Adrenal gland (tissue), 19 donors: ENCODE data around the gene EFNA3. TPM values are rescaled to one million over a fixed set of nuclear protein-coding genes. Genes with fewer than 3 reads are reported as not detected.
A peak's percentile ranks its signal among the peaks of the same experiment; 100 is the strongest.

Source experiments
- DNase-seq, 7 donors: peaks; one replicate each; pipeline ENCODE4 v3.0.0-alpha.2; 2019 to 2020
- H3K27ac ChIP-seq, 5 donors: fragments of 200-600 bp; sonication (generic) in 4 of 5; 1 replicate in 3 of 5; 2 replicates in 2 of 5; pipeline versions ENCODE4 v1.5.1 to v1.8.0; 2016 to 2020; ENCODE audit warnings: mild to moderate bottlenecking in 1 of 5
- H3K27me3 ChIP-seq: fragments of 200-600 bp; 2 replicates; pipeline ENCODE4 v1.8.0; 2021
- H3K36me3 ChIP-seq, 2 donors: fragments of 200-600 bp; replicated peaks in 1 of 2; 1 replicate in 1 of 2; 2 replicates in 1 of 2; pipeline versions ENCODE4 v1.5.1 to v1.8.0; 2018 to 2022
- H3K4me1 ChIP-seq, 2 donors: fragments of 200-600 bp; replicated peaks in 1 of 2; 1 replicate in 1 of 2; 2 replicates in 1 of 2; pipeline versions ENCODE4 v1.5.1 to v1.8.0; 2018 to 2021
- H3K4me3 ChIP-seq, 4 donors: fragments of 200-600 bp; sonication (generic) in 3 of 4; one replicate each; pipeline ENCODE4 v1.5.1; 2016 to 2018
- H3K9me3 ChIP-seq, 3 donors: fragments of 200-600 bp; sonication (generic) in 1 of 3; replicated peaks in 1 of 3; 1 replicate in 2 of 3; 2 replicates in 1 of 3; pipeline versions ENCODE4 v1.5.1 to v1.8.0; 2016 to 2021
- POLR2A ChIP-seq, 2 donors: fragments of 450-650 bp; IDR thresholded peaks; one replicate each; pipeline ENCODE4 v1.6.1; 2017; ENCODE audit warnings: antibody characterized with exemption in 2 of 2, mild to moderate bottlenecking in 2 of 2, moderate library complexity in 1 of 2
- WGBS, 4 donors: extraction: QIAGEN DNeasy Blood & Tissue Kit in 2 of 4; methylation state at CpG; one replicate each; pipeline versions ENCODE4 v1.1.5 to v1.1.7; 2013 to 2017; 5-methylcytosine and 5-hydroxymethylcytosine counted together
- intact Hi-C, 2 donors: fragments of 100-400 bp; cut with DNase I; formaldehyde crosslinking; loops; one replicate each; pipeline versions ENCODE4 v1.14.1 to v1.15.0; 2022 to 2023
- long read RNA-seq, 10 donors: library from polyadenylated mRNA in 3 of 10; unstranded in 2 of 10; stranded (forward) in 1 of 10; transcript quantifications; one replicate each; pipeline ENCODE4 v2.0.0 and lab custom pipeline, GENCODE V29; 2021 to 2026
- polyA plus RNA-seq, 3 donors: library from polyadenylated mRNA; stranded (reverse); fragments of 200-250 nt in 2 of 3; fragments of 350-450 nt in 1 of 3; fragmentation: Illumina TruSeq in 1 of 3; extraction: RNeasy Lipid Tissue Mini Kit (QIAGEN cat#74804) in 1 of 3; gene quantifications; one replicate each; pipeline ENCODE4 v1.2.3, GENCODE V29; 2013 to 2014
- total RNA-seq, 9 donors: library from RNA; depleted of rRNA in 4 of 9; stranded (reverse); fragments of >200 nt in 4 of 9; fragments of 120-200 nt in 1 of 9; fragmentation: NEBNext Ultra II Directional in 1 of 9; extraction: Animal tissue kit (Norgen Biotek cat#: 25700) in 1 of 9; gene quantifications; one replicate each; pipeline versions ENCODE4 v1.1.0 to v1.2.4, GENCODE V29; 2013 to 2023
- TF ChIP-seq, protein P1 (sequence below), 6 experiments: fragments of 450-650 bp in 4 of 6; fragments of 200-600 bp in 2 of 6; sonication (generic) in 1 of 6; IDR thresholded peaks; 1 replicate in 5 of 6; 2 replicates in 1 of 6; pipeline versions ENCODE4 v1.5.1 to v1.8.0; 2016 to 2021; ENCODE audit warnings: antibody characterized with exemption in 6 of 6, mild to moderate bottlenecking in 2 of 6, moderate library complexity in 1 of 6
- donor health status: healthy with polysubstance abuse.
- donor health status: Bipolar disorder and iron deficiency.
- donor health status: DM: yes; HTN: yes; CAD: no.
- donor health status: DM: no; HTN: no; CAD: no.
- donor health status: DM: no; HTN: no; CAD: no.
- donor health status: DM: yes; HTN: yes; CAD: no.

EFNA3 gene
- 1 to 10 TPM; 1.4 to 7.3 (median 2.7) TPM for total RNA-seq
- polyA plus RNA-seq: 1 to 10 TPM; 2.8 to 4.0 (median 3.7) TPM
- long read RNA-seq, donor 1, partial matches to known transcripts: 0 of 1 reads
- long read RNA-seq, donor 1, other reads (novel, unspliced or antisense): 0 of 1 reads
- long read RNA-seq, donor 2, partial matches to known transcripts: 5 of 5 reads
- long read RNA-seq, donor 2, other reads (novel, unspliced or antisense): 0 of 5 reads
- long read RNA-seq, donor 3: 0 reads
- long read RNA-seq, donor 4: 0 reads
- long read RNA-seq, donor 5, partial matches to known transcripts: 5 of 5 reads
- long read RNA-seq, donor 5, other reads (novel, unspliced or antisense): 0 of 5 reads
- long read RNA-seq, donor 6: 0 reads
- long read RNA-seq, donor 7: 0 reads
- long read RNA-seq, donor 8, partial matches to known transcripts: 0 of 1 reads
- long read RNA-seq, donor 8, other reads (novel, unspliced or antisense): 0 of 1 reads
- long read RNA-seq, donor 9: 0 reads
- long read RNA-seq, donor 10: 0 reads

DNA sequence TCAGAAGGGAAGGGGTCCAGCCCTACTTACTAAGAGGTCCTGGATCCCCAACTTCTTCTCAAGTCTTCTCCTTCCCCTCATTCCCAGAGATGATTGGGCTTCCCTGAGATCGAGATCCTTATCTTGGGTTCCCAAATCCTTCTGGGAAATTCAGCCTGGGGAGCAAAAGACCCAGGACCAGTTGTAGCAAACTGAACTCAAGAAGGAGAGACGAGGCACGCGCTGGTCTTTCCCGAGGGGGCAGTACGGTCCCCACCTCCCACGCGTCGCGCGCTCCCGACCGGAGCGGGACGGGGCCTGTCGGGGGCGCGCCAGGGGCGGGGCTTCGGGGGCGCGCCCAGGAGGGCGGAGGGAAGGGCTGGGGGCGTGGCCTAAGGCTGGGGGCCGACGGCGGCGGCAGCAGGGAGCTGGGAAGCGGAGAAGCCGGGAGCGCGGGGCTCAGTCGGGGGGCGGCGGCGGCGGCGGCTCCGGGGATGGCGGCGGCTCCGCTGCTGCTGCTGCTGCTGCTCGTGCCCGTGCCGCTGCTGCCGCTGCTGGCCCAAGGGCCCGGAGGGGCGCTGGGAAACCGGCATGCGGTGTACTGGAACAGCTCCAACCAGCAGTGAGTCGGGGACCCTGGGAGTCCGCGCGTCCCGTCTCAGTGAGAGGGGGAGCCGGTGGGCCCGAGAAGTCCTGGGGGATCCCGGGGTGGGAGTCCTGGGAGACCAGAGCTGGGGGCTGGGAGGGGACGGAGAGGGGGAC, at the start of gene EFNA3:
TSS of gene EFNA3 (plus strand) at position 369 of the 741 bp plus-strand sequence. CDS start at position 474, 105 bp downstream.
- peak in 5 of 7 donors; percentile 52 to 75 (median 62) for DNase-seq
- WGBS, 4 donors: 1 to 14% (median 2%) methylated on average over 1 to 56 of the region's 59 CpGs
- TF ChIP-seq, protein P1, sequence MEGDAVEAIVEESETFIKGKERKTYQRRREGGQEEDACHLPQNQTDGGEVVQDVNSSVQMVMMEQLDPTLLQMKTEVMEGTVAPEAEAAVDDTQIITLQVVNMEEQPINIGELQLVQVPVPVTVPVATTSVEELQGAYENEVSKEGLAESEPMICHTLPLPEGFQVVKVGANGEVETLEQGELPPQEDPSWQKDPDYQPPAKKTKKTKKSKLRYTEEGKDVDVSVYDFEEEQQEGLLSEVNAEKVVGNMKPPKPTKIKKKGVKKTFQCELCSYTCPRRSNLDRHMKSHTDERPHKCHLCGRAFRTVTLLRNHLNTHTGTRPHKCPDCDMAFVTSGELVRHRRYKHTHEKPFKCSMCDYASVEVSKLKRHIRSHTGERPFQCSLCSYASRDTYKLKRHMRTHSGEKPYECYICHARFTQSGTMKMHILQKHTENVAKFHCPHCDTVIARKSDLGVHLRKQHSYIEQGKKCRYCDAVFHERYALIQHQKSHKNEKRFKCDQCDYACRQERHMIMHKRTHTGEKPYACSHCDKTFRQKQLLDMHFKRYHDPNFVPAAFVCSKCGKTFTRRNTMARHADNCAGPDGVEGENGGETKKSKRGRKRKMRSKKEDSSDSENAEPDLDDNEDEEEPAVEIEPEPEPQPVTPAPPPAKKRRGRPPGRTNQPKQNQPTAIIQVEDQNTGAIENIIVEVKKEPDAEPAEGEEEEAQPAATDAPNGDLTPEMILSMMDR (IDR thresholded peaks at IDR 0.05): no peak
- Histone ChIP-seq H3K4me1 (peaks cover 28 to 46% of the 10 kb centered on the region in 2 donors), H3K27me3 (peaks cover 39% of the 10 kb centered on the region), H3K9me3 (no peaks in the 10 kb centered on the region), H3K27ac (no peak within 1 kb of the TSS), H3K36me3 (no peaks in the 10 kb centered on the region), H3K4me3 (peak within 1 kb of the TSS in 1 of 4 donors; percentile 57)
- intact Hi-C loops: no loop called here

DNA sequence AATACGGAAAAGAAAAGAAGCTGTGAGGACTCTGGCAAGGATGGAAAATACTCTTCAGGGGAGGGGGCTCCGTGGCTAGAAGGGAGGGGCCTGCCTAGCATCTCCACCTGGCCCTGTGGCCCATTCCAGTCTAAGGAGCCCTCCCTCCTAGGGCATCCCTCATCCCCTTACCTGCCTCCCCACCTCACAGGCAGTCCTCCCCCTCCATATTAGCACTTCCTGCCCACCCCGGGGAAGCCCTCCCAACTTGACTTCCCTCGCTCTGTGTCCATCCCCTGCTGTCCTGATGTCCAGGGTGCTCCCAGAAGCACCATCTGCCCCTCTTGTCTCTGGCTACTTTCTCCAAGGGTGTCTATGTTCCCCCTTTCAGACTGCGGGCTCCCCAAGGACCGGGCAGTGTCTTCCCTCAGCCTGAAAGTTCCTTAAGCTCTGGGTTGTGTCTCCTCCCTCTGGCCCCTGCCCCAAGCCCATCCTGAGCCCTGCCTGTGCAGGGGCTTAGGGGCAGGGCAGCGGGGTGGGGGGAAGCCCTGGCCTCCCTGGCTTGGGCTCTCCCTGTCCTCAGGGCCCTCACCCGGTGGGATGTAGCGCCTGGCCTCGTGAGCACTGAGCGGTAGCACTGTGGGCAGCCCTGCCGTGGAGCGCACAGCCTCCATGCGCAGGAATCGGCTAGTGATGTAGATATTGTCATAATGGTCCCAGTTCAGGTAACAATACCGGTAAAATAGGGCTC, 49.0 kb upstream of the EFNA3 start:
- DNase-seq: no peak
- WGBS, 4 donors: 86 to 92% (median 89%) methylated on average over 5 to 16 of the region's 16 CpGs
- no peaks in the 10 kb centered on the region for H3K9me3 ChIP-seq
- H3K4me1 ChIP-seq: no peaks in the 10 kb centered on the region
- intact Hi-C loops: no loop called here
- no peaks in the 10 kb centered on the region for H3K27me3 ChIP-seq
- H3K27ac ChIP-seq: no peak overlapping the region
- H3K4me3 ChIP-seq: no peak overlapping the region
- TF ChIP-seq, protein P1 (IDR thresholded peaks at IDR 0.05): no peak
- TF ChIP-seq POLR2A (IDR thresholded peaks at IDR 0.05): no peak
- H3K36me3 ChIP-seq: no peaks in the 10 kb centered on the region

DNA sequence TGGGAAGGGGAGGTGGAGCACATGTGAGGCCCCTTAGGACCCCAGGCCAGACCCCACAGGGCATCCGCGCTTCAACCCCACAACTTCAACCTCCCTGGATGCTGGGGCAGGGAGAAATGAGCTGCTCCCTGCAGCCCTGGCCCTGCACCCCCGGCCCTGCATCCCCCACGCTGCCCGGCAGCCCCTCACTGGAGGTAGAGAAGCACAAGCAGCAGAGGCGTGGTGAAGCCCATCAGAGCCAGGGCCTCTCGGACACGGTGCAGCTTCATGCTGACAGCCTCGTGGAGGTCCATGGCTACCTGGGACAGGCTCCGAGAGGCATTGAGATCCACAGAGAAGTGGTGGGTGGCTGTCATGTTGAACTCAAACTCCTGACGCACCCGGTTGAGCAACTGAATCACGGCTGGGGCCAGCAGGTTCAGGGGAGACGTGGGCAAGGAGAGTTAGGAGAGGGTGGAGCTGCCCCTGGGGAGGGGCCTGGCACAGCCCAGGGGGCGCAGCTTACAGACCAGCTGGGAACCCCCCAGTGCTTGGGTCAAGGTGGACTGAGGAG, 48.3 kb upstream of the EFNA3 start:
- Histone ChIP-seq H3K4me3 (no peak overlapping the region), H3K27me3 (no peaks in the 10 kb centered on the region), H3K27ac (no peak overlapping the region), H3K9me3 (no peaks in the 10 kb centered on the region), H3K4me1 (no peaks in the 10 kb centered on the region), H3K36me3 (no peaks in the 10 kb centered on the region)
- WGBS, 4 donors: 87 to 93% (median 90%) methylated on average over 7 to 15 of the region's 15 CpGs
- intact Hi-C loops: no loop called here
- no peak for DNase-seq
- no peak for TF ChIP-seq POLR2A (IDR thresholded peaks at IDR 0.05)
- TF ChIP-seq, protein P1 (IDR thresholded peaks at IDR 0.05): no peak
